SH-SY5Y (cell line): ENCODE measurements around the gene FGF3.

Source experiments
- GATA2 ChIP-seq: IDR thresholded peaks from 2 replicates; pipeline ENCODE4 v1.6.1; 2011; ENCODE audit warnings: mild to moderate bottlenecking, low read depth, low read length
- GATA3 ChIP-seq: IDR thresholded peaks from 2 replicates; pipeline ENCODE4 v1.6.1; 2011; ENCODE audit warnings: low read depth, mild to moderate bottlenecking, low read length, moderate library complexity

DNA sequence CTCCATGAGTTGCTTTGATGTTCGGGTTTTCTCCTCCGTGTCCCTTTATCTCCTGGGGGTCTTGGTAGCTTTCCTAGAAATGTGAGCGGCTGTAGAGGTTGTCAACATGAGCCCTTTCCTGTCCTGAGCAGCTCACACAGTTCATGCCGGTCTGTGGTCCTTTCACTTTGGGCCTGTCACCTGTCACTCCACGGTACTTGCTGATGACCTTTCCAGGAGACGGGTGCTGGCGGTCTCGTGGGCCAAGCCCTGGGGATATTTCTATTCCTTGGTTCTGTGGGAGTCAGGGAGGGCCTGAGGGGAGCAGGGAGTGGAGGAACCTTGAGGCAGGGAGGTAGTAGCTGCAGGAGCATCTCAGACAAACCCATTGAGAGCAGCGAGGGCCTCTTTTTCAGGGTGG is 23.2 kb downstream of the FGF3 start:
- no peak for TF ChIP-seq GATA3
- TF ChIP-seq GATA2 = no peak
